Aorta (tissue), 5 donors: Measurements from ENCODE around the gene CLEC16A. TPM values are rescaled to one million over a fixed set of nuclear protein-coding genes. Genes with fewer than 3 reads are reported as not detected.
A peak's percentile ranks its signal among the peaks of the same experiment; 100 is the strongest.

Source experiments
- ATAC-seq: fragments of 200-7000 bp; cut with Tn5 transposase; one replicate; pipeline ENCODE4 v1.9.1; 2022; ENCODE audit warnings: moderate library complexity; ENCODE audit not compliant: low FRiP score
- DNase-seq, 2 donors: peaks; one replicate each; pipeline ENCODE4 v3.0.0-alpha.2; 2020
- H3K27ac ChIP-seq, 2 donors: one replicate each; pipeline ENCODE4 v1.5.1; 2013; ENCODE audit warnings: low read length in 2 of 2, mild to moderate bottlenecking in 2 of 2, moderate library complexity in 2 of 2, control low read depth in 1 of 2, inconsistent platforms in 1 of 2, low read depth in 1 of 2
- H3K27me3 ChIP-seq, 2 donors: one replicate each; pipeline ENCODE4 v1.6.1; 2013; ENCODE audit warnings: control low read depth in 1 of 2, low read length in 1 of 2, mild to moderate bottlenecking in 1 of 2, moderate library complexity in 1 of 2; ENCODE audit not compliant: insufficient read depth in 2 of 2, control insufficient read depth in 1 of 2
- H3K36me3 ChIP-seq, 2 donors: one replicate each; pipeline ENCODE4 v1.6.1; 2013; ENCODE audit warnings: control low read depth in 1 of 2, low read length in 1 of 2, mild to moderate bottlenecking in 1 of 2; ENCODE audit not compliant: insufficient read depth in 2 of 2, control insufficient read depth in 1 of 2
- H3K4me1 ChIP-seq, 2 donors: one replicate each; pipeline ENCODE4 v1.6.1; 2013; ENCODE audit warnings: low read length in 2 of 2, control low read depth in 1 of 2, mild to moderate bottlenecking in 1 of 2, moderate library complexity in 1 of 2; ENCODE audit not compliant: insufficient read depth in 2 of 2, control insufficient read depth in 1 of 2
- H3K4me3 ChIP-seq, 2 donors: one replicate each; pipeline ENCODE4 v1.5.1; 2013; ENCODE audit warnings: low read length in 2 of 2, control low read depth in 1 of 2, mild to moderate bottlenecking in 1 of 2
- H3K9me3 ChIP-seq: one replicate; pipeline ENCODE4 v1.6.1; 2013; ENCODE audit warnings: mild to moderate bottlenecking, low read length; ENCODE audit not compliant: control insufficient read depth
- WGBS, 2 donors: extraction: QIAGEN DNeasy Blood & Tissue Kit; methylation state at CpG; one replicate each; pipeline ENCODE4 v1.1.7; 2013; 5-methylcytosine and 5-hydroxymethylcytosine counted together
- intact Hi-C, 2 donors: fragments of 100-400 bp; cut with DNase I; formaldehyde crosslinking; loops; one replicate each; pipeline versions ENCODE4 v1.14.2 to v1.15.0; 2022
- polyA plus RNA-seq, 2 donors: library from polyadenylated mRNA; stranded (reverse); fragments of 200-250 nt; gene quantifications; one replicate each; pipeline ENCODE4 v1.2.3, GENCODE V29; 2013
- total RNA-seq, 2 donors: library from RNA; stranded (reverse); fragmentation: NEBNext Ultra II Directional; extraction: Animal tissue kit (Norgen Biotek cat#: 25700); gene quantifications; one replicate each; pipeline ENCODE4 v1.2.1, GENCODE V29; 2021
- donor health status: healthy with polysubstance abuse.
- donor health status: Bipolar disorder and iron deficiency.
- donor health status: DM: no; HTN: no; CAD: no.
- donor health status: DM: no; HTN: no; CAD: no.
- donor health status: DM: yes; HTN: yes; CAD: no.

CLEC16A gene
- total and polyA plus RNA-seq, 4 donors = 5.9 to 28.8 (median 19.0) TPM

- Histone ChIP-seq H3K27me3 (no peaks in the 10 kb centered on the region), H3K27ac (no peak overlapping the region), H3K4me3 (no peak overlapping the region), H3K4me1 (peaks cover 0 to 3% of the 10 kb centered on the region in 2 donors), H3K9me3 (no peaks in the 10 kb centered on the region), H3K36me3 (no peaks in the 10 kb centered on the region)
- 34 to 41% methylated on average over 5 of the region's 5 CpGs for WGBS, 2 donors
- intact Hi-C loops = no loop called here
- ATAC-seq (peak; percentile 50), DNase-seq (no peak)
Observed at GRCh38 chr16:11139326-11140097, 195.1 kb downstream of the CLEC16A start.

DNA sequence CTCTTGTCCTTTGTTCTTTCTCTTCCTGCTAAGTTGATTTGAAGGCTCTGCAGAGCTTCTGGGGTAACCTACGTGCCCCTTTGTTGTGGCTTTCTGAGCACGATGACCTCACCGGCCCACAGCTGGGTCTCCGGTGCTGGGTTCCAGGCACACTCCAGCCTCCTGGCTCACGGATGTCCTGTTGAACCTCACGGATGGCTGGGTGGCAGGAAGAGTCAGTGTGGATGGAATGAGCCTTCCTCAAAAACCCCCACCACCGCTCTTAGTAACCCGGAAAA, 195.7 kb downstream of the CLEC16A start:
- Histone ChIP-seq H3K27me3 (no peaks in the 10 kb centered on the region), H3K36me3 (no peaks in the 10 kb centered on the region), H3K4me1 (peaks cover 0 to 3% of the 10 kb centered on the region in 2 donors), H3K27ac (no peak overlapping the region), H3K9me3 (no peaks in the 10 kb centered on the region), H3K4me3 (no peak overlapping the region)
- ATAC-seq (no peak), DNase-seq (no peak)
- intact Hi-C loops = no loop called here
- 27 to 41% methylated on average over 8 of the region's 8 CpGs for WGBS, 2 donors

- no peaks in the 10 kb centered on the region for H3K27me3 ChIP-seq
- H3K27ac ChIP-seq = no peak overlapping the region
- H3K36me3 ChIP-seq = no peaks in the 10 kb centered on the region
- intact Hi-C loops = no loop called here
- 75% methylated on average over 4 of the region's 4 CpGs for WGBS, 2 donors
- peaks cover 0 to 3% of the 10 kb centered on the region in 2 donors for H3K4me1 ChIP-seq
- ATAC-seq (no peak), DNase-seq (no peak)
- H3K4me3 ChIP-seq = no peak overlapping the region
- no peaks in the 10 kb centered on the region for H3K9me3 ChIP-seq
Observed at GRCh38 chr16:11140466-11140865, 196.1 kb downstream of the CLEC16A start.

- H3K4me1 ChIP-seq = peaks cover 0 to 3% of the 10 kb centered on the region in 2 donors
- intact Hi-C loops = no loop called here
- no peak for ATAC-seq
Observed at GRCh38 chr16:11140867-11141266, 196.5 kb downstream of the CLEC16A start.

DNA sequence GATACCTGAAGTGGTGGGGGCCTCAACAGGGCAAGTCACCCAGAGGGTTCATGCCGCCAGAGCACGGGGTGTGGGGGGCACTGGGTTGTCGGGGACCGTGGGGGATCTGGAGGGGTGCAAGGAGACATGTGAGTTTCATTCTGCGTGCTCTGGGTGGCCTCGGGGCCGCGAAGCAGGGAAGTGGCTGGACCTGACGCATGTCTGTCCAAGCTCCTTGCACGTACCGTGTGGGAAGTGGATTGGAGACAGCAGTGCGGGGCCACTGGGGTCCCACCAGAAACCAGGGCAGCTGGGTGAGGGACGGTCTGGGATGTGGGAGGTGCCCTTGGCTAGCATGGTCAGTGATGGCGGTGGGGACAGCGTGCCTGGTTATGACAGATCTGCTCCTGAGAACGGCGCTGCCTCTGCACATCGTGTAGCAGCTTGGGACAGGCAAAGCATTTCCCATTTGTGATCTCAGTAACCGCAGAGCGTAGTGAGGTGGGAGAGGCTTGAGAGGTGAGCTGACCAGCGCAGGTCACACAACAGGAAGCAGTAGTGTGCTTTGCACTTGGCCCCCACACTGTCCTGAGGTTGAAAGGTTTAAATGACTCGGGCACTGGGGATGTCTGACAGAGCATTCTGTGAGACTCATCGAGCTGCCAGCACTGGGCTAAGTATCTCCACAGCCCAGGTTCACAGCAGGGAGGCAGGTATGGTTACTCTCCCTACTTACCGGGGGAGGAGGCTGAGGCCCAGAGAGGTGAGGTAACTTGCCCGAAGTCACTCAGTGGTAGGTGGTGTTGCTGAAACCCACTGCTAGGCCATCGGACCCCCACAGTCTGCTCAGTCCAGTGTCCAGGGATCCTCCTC, 197.3 kb downstream of the CLEC16A start:
- Histone ChIP-seq H3K27ac (no peak overlapping the region), H3K27me3 (no peaks in the 10 kb centered on the region), H3K4me3 (no peak overlapping the region), H3K9me3 (no peaks in the 10 kb centered on the region), H3K36me3 (no peaks in the 10 kb centered on the region), H3K4me1 (peaks cover 0 to 3% of the 10 kb centered on the region in 2 donors)
- intact Hi-C loops = no loop called here
- DNase-seq = no peak
- ATAC-seq = no peak
- WGBS, 2 donors = 97% methylated on average over 26 of the region's 26 CpGs

More at GRCh38 chr16:11140867-11141266, 196.5 kb downstream of the CLEC16A start:
- DNase-seq = no peak
- Histone ChIP-seq H3K36me3 (no peaks in the 10 kb centered on the region), H3K27me3 (no peaks in the 10 kb centered on the region), H3K4me3 (no peak overlapping the region), H3K27ac (no peak overlapping the region), H3K9me3 (no peaks in the 10 kb centered on the region)
- 81 to 91% methylated on average over 5 of the region's 5 CpGs for WGBS, 2 donors

DNA sequence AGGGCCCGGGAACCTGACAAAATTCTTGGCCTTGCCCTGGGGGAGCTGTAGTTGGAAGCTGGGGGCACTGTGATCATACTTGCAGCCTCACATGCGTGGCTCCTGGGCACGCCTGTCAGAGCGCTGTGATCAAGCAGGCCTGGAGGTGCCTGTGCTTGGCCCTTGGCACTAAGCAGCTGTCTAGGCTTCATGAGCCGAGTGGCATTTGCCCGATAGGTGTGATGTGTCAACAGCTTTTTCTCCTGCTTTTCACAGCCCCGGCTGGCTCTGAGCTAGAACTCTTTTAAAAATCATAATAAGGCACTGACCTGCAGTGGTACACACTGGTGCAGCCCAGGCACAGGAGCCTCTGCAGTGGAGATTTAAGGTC, 197.9 kb downstream of the CLEC16A start:
- Histone ChIP-seq H3K27me3 (no peaks in the 10 kb centered on the region), H3K9me3 (no peaks in the 10 kb centered on the region), H3K27ac (no peak overlapping the region), H3K36me3 (no peaks in the 10 kb centered on the region), H3K4me3 (no peak overlapping the region), H3K4me1 (peaks cover 0 to 3% of the 10 kb centered on the region in 2 donors)
- DNase-seq = no peak
- WGBS, 2 donors = 85 to 93% methylated on average over 7 of the region's 7 CpGs
- intact Hi-C loops = no loop called here
- no peak for ATAC-seq

DNA sequence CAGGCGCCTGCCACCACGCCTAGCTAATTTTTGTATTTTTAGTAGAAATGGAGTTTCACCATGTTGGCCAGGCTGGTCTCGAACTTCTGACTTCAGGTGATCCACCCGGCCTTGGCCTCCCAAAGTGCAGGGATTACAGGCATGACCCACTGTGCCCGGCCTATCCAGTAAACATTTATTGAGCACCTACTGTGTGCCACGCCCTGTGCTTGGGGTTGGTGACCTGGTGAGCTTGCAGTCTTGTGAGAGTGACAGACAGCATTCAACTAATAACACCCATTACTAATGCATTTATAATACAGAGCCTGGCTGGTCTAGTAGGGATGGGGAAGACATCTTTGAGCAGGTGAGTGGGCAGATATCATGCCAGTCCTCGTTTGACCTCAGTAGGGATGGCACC, 198.6 kb downstream of the CLEC16A start:
- DNase-seq (peak in 1 of 2 donors; percentile 4), ATAC-seq (no peak)
- WGBS, 2 donors = 97% methylated on average over 7 of the region's 7 CpGs
- intact Hi-C loops = no loop called here
- no peaks in the 10 kb centered on the region for H3K36me3 ChIP-seq
- peaks cover 0 to 3% of the 10 kb centered on the region in 2 donors for H3K4me1 ChIP-seq
- no peaks in the 10 kb centered on the region for H3K27me3 ChIP-seq
- no peak overlapping the region for H3K4me3 ChIP-seq
- no peak overlapping the region for H3K27ac ChIP-seq
- H3K9me3 ChIP-seq = no peaks in the 10 kb centered on the region

DNA sequence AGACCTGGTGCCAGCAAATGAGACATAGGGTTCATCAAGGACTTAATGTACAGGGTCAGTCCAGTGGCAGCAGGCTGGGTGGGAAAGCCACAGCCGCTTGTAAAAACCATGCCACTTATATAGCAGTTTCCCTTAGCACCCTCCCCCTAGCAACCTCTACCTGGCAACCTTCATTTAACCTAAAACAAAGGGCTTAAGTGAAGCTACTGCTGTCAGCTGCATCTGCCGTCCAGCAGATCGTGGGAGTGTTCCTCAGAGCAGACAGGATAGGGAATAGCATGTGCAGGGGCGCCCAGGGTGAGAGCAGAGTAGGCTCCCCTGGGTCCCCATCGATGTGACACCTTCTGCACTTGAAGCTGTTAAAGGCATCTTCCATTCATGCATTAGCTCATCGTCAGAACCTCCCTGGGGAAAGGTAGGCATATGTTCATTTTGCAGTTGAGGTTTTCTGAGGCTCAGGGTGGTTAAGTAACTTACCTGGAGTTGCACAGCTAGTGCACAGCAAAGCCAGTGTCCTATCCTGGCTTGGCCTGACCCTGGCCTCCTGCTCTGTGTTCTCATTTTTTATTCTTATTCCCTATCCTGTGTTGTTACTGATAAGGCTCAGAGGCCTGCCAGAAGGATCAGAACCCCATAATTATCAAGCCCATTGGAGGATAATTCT, 199.1 kb downstream of the CLEC16A start:
- Histone ChIP-seq H3K27ac (no peak overlapping the region), H3K36me3 (peaks cover 0 to under 1% of the 10 kb centered on the region in 2 donors), H3K4me3 (no peak overlapping the region), H3K9me3 (no peaks in the 10 kb centered on the region), H3K4me1 (peaks cover 0 to 3% of the 10 kb centered on the region in 2 donors), H3K27me3 (no peaks in the 10 kb centered on the region)
- 94 to 99% methylated on average over 6 of the region's 6 CpGs for WGBS, 2 donors
- intact Hi-C loops = no loop called here
- no peak for ATAC-seq
- DNase-seq = peak in 1 of 2 donors; percentile 45
